Smooth muscle cell (in vitro differentiated cells): ENCODE results near the gene DCC. TPM values are rescaled to one million over a fixed set of nuclear protein-coding genes. Genes with fewer than 3 reads are reported as not detected.

Experiments
- DNase-seq: peaks from one replicate; lab custom pipeline; 2025; ENCODE audit not compliant: unreplicated experiment; lab: John Stamatoyannopoulos, UW
- H2AFZ ChIP-seq: fragments of 200-600 bp; sonication (generic); 2 replicates; pipeline ENCODE4 v1.6.0; 2016; ENCODE audit warnings: antibody characterized with exemption, low read depth, mild to moderate bottlenecking
- H3F3A ChIP-seq: fragments of 200-600 bp; sonication (generic); 2 replicates; pipeline ENCODE4 v1.6.0; 2017; ENCODE audit warnings: antibody characterized with exemption, low read depth
- H3K27ac ChIP-seq: fragments of 200-600 bp; sonication (generic); 2 replicates; pipeline ENCODE4 v1.5.1; 2016; ENCODE audit warnings: low read depth, mild to moderate bottlenecking
- H3K27me3 ChIP-seq: fragments of 200-600 bp; sonication (generic); 2 replicates; pipeline ENCODE4 v1.6.1; 2016; ENCODE audit warnings: low read depth, mild to moderate bottlenecking
- H3K36me3 ChIP-seq: fragments of 200-600 bp; sonication (generic); 2 replicates; pipeline ENCODE4 v1.5.1; 2016; ENCODE audit warnings: low read depth
- H3K4me1 ChIP-seq: fragments of 200-600 bp; sonication (generic); 2 replicates; pipeline ENCODE4 v1.5.1; 2016; ENCODE audit warnings: low read depth
- H3K4me2 ChIP-seq: fragments of 200-600 bp; sonication (generic); 2 replicates; pipeline ENCODE4 v1.6.0; 2016; ENCODE audit warnings: mild to moderate bottlenecking
- H3K4me3 ChIP-seq: fragments of 200-600 bp; sonication (generic); 2 replicates; pipeline ENCODE4 v1.5.1; 2016; ENCODE audit warnings: mild to moderate bottlenecking
- H3K79me2 ChIP-seq: fragments of 200-600 bp; sonication (generic); 2 replicates; pipeline ENCODE4 v1.6.0; 2016; ENCODE audit warnings: low read depth, mild to moderate bottlenecking
- H3K9ac ChIP-seq: fragments of 200-600 bp; sonication (generic); 2 replicates; pipeline ENCODE4 v1.6.0; 2016; ENCODE audit warnings: low read depth
- H3K9me3 ChIP-seq: fragments of 200-600 bp; sonication (generic); replicated peaks from 2 replicates; pipeline ENCODE4 v1.5.1; 2016; ENCODE audit warnings: low read depth
- H4K20me1 ChIP-seq: fragments of 200-600 bp; sonication (generic); 2 replicates; pipeline ENCODE4 v1.6.0; 2016; ENCODE audit warnings: low read depth
- CTCF ChIP-seq: fragments of 200-600 bp; sonication (generic); IDR thresholded peaks from 2 replicates; pipeline ENCODE4 v1.5.1; 2017; ENCODE audit warnings: borderline replicate concordance, mild to moderate bottlenecking, antibody characterized with exemption; ENCODE audit not compliant: insufficient read depth, poor library complexity, severe bottlenecking
- WGBS: methylation state at CpG from one replicate; pipeline ENCODE4 v1.1.7; 2016; ENCODE audit warnings: low lambda C conversion rate; 5-methylcytosine and 5-hydroxymethylcytosine counted together
- polyA plus RNA-seq: library from polyadenylated mRNA; unstranded; fragments of >200 nt; fragmentation: Nextera tagmentation; extraction: Ambion mirVana; gene quantifications from 2 replicates; pipeline ENCODE4 v1.2.1, GENCODE V29; 2016
- total RNA-seq: library from RNA; depleted of rRNA; stranded (reverse); fragments of >200 nt; gene quantifications from 2 replicates; pipeline ENCODE4 v1.2.3, GENCODE V29; 2014

DCC gene
- total and polyA plus RNA-seq, 2 experiments from 2014 or later = not detected

GRCh38 chr18:52342456-52342855 is 2.5 kb downstream of the DCC start:
- WGBS = 54% methylated on average over 6 of the region's 6 CpGs
- Histone ChIP-seq H3K27me3 (peaks cover 68% of the 10 kb centered on the region), H3K4me2 (peak overlapping the region; percentile 81), H3K79me2 (no peaks in the 10 kb centered on the region), H3K4me3 (no peak overlapping the region), H4K20me1 (no peaks in the 10 kb centered on the region), H3K9ac (no peak overlapping the region), H3K9me3 (no peaks in the 10 kb centered on the region), H3K27ac (no peak overlapping the region), H3F3A (no peaks in the 10 kb centered on the region), H3K36me3 (no peaks in the 10 kb centered on the region), H2AFZ (no peak overlapping the region), H3K4me1 (peaks cover 9% of the 10 kb centered on the region)
- DNase-seq = no peak
- TF ChIP-seq CTCF = no peak

GRCh38 chr18:52343138-52343537 is 3.1 kb downstream of the DCC start:
- no peaks in the 10 kb centered on the region for H3F3A ChIP-seq
- H3K27ac ChIP-seq = no peak overlapping the region
- H2AFZ ChIP-seq = no peak overlapping the region
- H3K4me2 ChIP-seq = no peak overlapping the region
- H3K27me3 ChIP-seq = peaks cover 68% of the 10 kb centered on the region
- H3K36me3 ChIP-seq = no peaks in the 10 kb centered on the region
- TF ChIP-seq CTCF = peak; percentile 13
- peaks cover 9% of the 10 kb centered on the region for H3K4me1 ChIP-seq
- H3K4me3 ChIP-seq = no peak overlapping the region
- 36% methylated on average over 2 of the region's 2 CpGs for WGBS
- no peak for DNase-seq
- H3K9me3 ChIP-seq = no peaks in the 10 kb centered on the region
- H4K20me1 ChIP-seq = no peaks in the 10 kb centered on the region
- no peak overlapping the region for H3K9ac ChIP-seq
- H3K79me2 ChIP-seq = no peaks in the 10 kb centered on the region

GRCh38 chr18:52343731-52344340 is 3.8 kb downstream of the DCC start:
- Histone ChIP-seq H3K4me3 (no peak overlapping the region), H3K4me2 (no peak overlapping the region), H3K9ac (no peak overlapping the region), H3K79me2 (no peaks in the 10 kb centered on the region), H3K9me3 (no peaks in the 10 kb centered on the region), H2AFZ (no peak overlapping the region), H4K20me1 (no peaks in the 10 kb centered on the region), H3K36me3 (no peaks in the 10 kb centered on the region), H3K27ac (no peak overlapping the region), H3F3A (no peaks in the 10 kb centered on the region), H3K4me1 (peaks cover 9% of the 10 kb centered on the region), H3K27me3 (peaks cover 61% of the 10 kb centered on the region)
- 63% methylated on average over 6 of the region's 6 CpGs for WGBS
- no peak for TF ChIP-seq CTCF
- no peak for DNase-seq

- DNase-seq = no peak
- H3F3A ChIP-seq = no peaks in the 10 kb centered on the region
- H3K9me3 ChIP-seq = no peaks in the 10 kb centered on the region
- no peak overlapping the region for H3K9ac ChIP-seq
- no peak overlapping the region for H3K4me3 ChIP-seq
- TF ChIP-seq CTCF = no peak
- peaks cover 9% of the 10 kb centered on the region for H3K4me1 ChIP-seq
- peaks cover 51% of the 10 kb centered on the region for H3K27me3 ChIP-seq
- no peaks in the 10 kb centered on the region for H3K36me3 ChIP-seq
- H3K4me2 ChIP-seq = no peak overlapping the region
- no peaks in the 10 kb centered on the region for H3K79me2 ChIP-seq
- H4K20me1 ChIP-seq = no peaks in the 10 kb centered on the region
- no peak overlapping the region for H2AFZ ChIP-seq
- no peak overlapping the region for H3K27ac ChIP-seq
Observed at GRCh38 chr18:52344881-52345280, 4.9 kb downstream of the DCC start.
